Kidney epithelial cell (primary cell): Measurements from ENCODE around the gene PDE10A. TPM values are rescaled to one million over a fixed set of nuclear protein-coding genes. Genes with fewer than 3 reads are reported as not detected.
"Not testable (repeated sequence)": the region's sequence is repeated elsewhere in the genome, so short reads cannot be mapped to it uniquely, and the experiment has no call there.

Experiments used
- DNase-seq: peaks from one replicate; pipeline ENCODE4 v3.0.0-alpha.2; 2010; ENCODE audit warnings: low read depth
- H3K27me3 ChIP-seq: 2 replicates; pipeline ENCODE4 v1.6.0; 2011; ENCODE audit warnings: low read length; ENCODE audit not compliant: control insufficient read depth, insufficient read depth
- H3K36me3 ChIP-seq: 2 replicates; pipeline ENCODE4 v1.5.1; 2011; ENCODE audit warnings: low read length; ENCODE audit not compliant: control insufficient read depth, insufficient read depth
- H3K4me3 ChIP-seq: 2 replicates; pipeline ENCODE4 v1.5.1; 2011; ENCODE audit warnings: low read depth, mild to moderate bottlenecking, control low read depth, low read length
- total RNA-seq: library from RNA; depleted of rRNA; stranded (reverse); fragments of >200 nt; gene quantifications from 2 replicates; pipeline ENCODE4 v1.2.3, GENCODE V29; 2015
- TF ChIP-seq, protein P1 (sequence below): IDR thresholded peaks from 2 replicates; pipeline ENCODE4 v1.5.1; 2011; ENCODE audit warnings: mild to moderate bottlenecking, moderate library complexity, low read length, control low read depth, inconsistent platforms; ENCODE audit not compliant: insufficient read depth, poor library complexity, severe bottlenecking

Gene PDE10A
- total RNA-seq, 1 donor from 2014 or later: 13.0 TPM

DNA sequence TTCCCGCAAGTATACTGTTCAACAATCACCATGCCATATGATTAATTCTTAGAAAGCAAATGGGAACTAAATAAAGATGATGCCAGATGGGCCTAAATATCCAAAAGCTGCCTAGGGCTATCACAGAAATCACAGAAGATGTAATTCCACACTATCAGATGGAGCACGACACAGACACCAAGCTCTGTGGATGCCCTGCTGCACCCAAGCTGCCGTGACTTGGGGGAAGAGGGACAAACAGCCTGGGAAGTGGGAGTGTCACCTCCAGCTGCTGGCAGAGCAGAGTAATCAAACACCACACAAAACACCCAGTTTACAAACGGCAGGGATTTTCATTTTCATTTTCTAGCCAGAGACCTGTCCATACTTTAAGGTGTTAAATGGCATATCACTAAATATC lies 35.7 kb downstream of the PDE10A start:
- DNase-seq: no peak
- no peak overlapping the region for H3K4me3 ChIP-seq
- TF ChIP-seq, protein P1, sequence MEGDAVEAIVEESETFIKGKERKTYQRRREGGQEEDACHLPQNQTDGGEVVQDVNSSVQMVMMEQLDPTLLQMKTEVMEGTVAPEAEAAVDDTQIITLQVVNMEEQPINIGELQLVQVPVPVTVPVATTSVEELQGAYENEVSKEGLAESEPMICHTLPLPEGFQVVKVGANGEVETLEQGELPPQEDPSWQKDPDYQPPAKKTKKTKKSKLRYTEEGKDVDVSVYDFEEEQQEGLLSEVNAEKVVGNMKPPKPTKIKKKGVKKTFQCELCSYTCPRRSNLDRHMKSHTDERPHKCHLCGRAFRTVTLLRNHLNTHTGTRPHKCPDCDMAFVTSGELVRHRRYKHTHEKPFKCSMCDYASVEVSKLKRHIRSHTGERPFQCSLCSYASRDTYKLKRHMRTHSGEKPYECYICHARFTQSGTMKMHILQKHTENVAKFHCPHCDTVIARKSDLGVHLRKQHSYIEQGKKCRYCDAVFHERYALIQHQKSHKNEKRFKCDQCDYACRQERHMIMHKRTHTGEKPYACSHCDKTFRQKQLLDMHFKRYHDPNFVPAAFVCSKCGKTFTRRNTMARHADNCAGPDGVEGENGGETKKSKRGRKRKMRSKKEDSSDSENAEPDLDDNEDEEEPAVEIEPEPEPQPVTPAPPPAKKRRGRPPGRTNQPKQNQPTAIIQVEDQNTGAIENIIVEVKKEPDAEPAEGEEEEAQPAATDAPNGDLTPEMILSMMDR: no peak
- H3K27me3 ChIP-seq: no peaks in the 10 kb centered on the region
- H3K36me3 ChIP-seq: no peaks in the 10 kb centered on the region

DNA sequence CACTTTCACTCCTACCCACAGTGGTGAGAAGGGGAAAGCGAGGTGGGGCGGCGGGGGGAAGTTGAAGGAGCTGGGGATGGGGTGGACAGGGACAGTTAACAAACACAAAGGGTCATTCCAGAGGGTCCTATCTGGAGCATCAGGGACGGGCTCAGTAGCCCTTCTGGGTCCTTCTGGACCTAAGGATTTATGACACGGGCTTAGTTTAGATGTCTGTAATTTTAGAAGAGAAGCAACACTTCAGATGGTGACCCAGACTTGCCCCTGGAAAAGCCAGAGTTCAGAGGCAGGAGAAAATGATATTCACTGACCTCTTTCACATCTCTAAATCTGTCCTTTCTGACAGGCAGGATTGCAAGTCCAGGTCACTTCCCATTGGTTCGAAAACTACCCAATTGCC lies 36.3 kb downstream of the PDE10A start:
- Histone ChIP-seq H3K4me3 (no peak overlapping the region), H3K27me3 (no peaks in the 10 kb centered on the region), H3K36me3 (no peaks in the 10 kb centered on the region)
- DNase-seq: no peak
- TF ChIP-seq, protein P1: no peak

DNA sequence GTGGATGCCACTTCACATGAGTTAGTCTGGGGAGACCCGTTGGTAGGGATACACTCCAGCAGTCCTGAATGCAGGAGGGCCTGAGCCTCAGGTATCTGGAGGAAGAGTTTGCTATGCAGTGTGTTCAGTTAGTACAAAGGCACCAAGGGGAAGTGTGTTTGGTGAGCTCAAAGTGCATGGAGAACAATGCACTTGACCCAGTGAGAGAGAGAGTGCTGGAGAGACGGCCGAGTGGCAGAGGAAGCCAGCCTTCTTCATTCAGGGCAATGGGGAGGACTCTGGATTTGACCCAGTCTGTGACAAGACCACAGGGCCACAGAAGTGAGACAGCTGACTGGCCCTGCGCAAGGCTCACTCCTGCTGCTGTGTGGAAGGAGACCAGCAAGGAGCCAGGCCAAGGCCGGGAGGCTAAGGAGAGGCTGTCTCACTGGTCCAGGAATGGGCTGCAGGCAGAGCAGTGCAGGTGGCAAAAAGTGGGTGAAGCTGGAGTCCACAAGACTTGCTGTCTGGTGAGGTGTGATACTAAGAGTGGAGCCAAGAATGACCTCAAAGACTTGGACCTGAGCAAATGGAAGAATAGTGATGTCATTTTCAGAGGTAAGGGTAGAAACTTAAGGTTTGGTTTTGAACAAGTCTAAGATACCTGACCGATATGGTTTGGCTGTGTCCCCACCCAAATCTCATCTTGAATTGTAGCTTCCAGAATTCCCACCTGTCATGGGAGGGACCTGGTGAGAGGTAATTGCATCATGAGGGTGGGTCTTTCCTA lies 38.0 kb downstream of the PDE10A start:
- no peaks in the 10 kb centered on the region for H3K27me3 ChIP-seq
- TF ChIP-seq, protein P1: no peak
- H3K4me3 ChIP-seq: no peak overlapping the region
- no peaks in the 10 kb centered on the region for H3K36me3 ChIP-seq
- no peak for DNase-seq

DNA sequence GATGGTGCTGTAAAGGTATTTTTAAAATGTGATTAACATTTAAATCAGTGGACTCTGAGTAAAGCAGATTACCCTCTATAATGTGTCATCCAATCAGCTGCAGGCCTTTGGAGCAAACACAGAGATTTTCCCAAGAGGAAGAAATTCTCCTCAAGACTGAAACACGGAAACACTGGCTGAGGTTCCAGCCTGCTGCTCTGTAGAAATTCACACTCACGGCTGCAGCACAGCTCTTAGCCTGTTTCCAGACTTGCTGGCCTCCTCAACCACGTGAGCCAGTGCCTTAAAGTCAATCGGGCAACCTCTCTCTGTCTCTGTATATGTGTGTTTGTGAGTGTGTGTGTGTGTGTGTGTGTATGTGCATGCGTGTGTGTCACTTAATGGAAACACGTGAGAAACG lies 41.1 kb downstream of the PDE10A start:
- Histone ChIP-seq H3K4me3 (no peak overlapping the region), H3K27me3 (no peaks in the 10 kb centered on the region), H3K36me3 (no peaks in the 10 kb centered on the region)
- no peak for DNase-seq
- TF ChIP-seq, protein P1: no peak

DNA sequence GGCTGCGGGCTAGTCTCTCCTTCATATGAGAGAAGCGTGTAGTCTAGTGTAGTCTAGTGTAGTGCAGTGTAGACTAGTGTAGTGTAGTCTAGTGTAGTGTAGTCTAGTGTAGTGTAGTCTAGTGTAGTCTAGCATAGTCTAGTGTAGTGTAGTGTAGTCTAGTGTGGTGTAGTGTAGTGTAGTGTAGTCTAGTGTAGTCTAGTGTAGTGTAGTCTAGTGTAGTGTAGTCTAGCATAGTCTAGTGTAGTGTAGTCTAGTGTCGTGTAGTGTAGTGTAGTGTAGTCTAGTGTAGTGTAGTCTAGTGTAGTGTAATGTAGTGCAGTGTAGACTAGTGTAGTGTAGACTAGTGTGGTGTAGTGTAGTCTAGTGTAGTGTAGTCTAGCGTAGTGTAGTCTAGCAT lies 44.1 kb downstream of the PDE10A start:
- not testable (repeated sequence) for H3K27me3 ChIP-seq, DNase-seq, H3K4me3 ChIP-seq, H3K36me3 ChIP-seq

DNA sequence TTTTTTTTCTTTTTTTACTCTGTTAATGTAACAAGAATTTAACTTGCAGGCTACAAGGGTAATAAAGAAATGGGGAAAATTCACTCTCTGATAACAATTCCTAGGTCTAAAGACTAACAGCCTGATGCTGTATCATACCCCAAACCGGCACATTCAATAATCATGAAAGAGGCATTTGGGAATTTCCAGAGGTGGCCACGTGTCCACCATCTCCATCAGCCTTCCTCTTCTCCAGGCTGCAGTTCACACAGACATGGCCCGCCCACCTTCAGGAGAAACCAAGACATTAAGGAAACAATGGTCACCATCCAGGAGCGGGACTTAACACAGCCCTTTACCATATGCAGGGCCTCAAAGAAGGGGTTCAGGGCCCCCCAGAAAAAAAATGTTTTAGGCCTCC lies 44.8 kb downstream of the PDE10A start:
- Histone ChIP-seq H3K36me3 (no peaks in the 10 kb centered on the region), H3K4me3 (no peak overlapping the region), H3K27me3 (no peaks in the 10 kb centered on the region)
- TF ChIP-seq, protein P1: no peak
- DNase-seq: no peak
